Medulla oblongata (tissue), 1 donor: Measurements from ENCODE around the gene LRP4.
"Not testable (repeated sequence)": the region's sequence is repeated elsewhere in the genome, so short reads cannot be mapped to it uniquely, and the experiment has no call there.

Experiments used
- DNase-seq: peaks from one replicate; pipeline ENCODE4 v3.0.0-alpha.2; 2015; ENCODE audit errors: extremely low spot score

LRP4 gene

GRCh38 chr11:46927928-46928327 lies 9.6 kb upstream of the LRP4 start:
- not testable (repeated sequence) for DNase-seq

DNA sequence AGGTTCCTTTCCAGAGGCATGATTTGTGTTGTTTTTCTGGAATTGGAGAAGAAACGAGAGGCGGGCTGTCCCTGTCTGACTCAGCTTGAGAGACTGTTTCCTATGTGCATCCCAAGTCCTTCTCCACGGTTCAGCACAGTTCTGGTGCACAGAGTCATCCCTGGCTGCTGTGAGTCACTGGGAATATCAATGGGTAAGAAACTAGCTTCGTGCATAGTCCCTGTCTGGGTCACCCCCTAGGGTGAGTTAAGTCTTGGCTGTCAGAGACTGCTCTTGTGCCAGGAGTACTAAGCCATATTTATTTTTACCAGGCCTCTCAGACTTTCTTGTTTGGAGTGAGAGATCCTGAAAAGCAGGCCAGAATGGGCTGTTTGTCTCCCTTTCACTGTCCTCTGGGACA lies 2.4 kb upstream of the LRP4 start:
- peak; percentile 58 for DNase-seq

DNA sequence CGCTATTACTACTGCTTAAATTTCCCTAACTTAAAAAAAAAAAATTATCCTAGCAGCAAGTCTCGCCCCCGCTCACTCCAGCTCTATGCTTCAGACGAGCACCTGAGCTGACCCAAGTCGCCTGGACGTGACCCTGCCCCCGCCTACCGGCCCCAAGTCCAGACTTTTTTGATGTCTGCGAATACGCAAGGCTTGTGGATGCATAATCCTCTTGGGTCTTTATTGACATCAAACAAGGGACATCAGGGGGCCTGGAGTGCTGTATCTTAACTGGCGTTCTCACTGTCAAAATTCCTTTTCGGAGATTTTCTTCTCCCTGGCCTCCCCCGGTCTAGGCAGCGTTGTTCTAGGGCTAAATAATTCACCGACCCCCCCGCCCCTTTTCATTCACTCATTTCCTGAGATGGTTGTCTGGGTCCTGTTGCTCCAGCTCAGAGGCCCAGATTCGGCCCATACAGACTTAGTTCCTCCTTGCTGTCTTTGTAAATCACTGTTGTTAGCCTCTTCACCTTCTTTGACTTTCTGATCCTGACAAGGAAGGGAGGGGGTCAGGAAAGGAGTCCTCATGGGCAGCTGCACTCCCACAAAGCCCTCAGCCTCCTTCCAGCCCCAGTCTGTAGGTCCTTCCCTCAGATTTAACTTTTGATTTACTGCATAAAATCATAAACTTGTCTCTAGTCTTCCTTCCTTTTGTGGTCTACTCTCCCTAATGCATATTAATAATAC lies 601 bp upstream of the LRP4 start:
- DNase-seq: peak; percentile 21

- no peak for DNase-seq
Measured at GRCh38 chr11:46917762-46918082, 628 bp downstream of the LRP4 start.

DNA sequence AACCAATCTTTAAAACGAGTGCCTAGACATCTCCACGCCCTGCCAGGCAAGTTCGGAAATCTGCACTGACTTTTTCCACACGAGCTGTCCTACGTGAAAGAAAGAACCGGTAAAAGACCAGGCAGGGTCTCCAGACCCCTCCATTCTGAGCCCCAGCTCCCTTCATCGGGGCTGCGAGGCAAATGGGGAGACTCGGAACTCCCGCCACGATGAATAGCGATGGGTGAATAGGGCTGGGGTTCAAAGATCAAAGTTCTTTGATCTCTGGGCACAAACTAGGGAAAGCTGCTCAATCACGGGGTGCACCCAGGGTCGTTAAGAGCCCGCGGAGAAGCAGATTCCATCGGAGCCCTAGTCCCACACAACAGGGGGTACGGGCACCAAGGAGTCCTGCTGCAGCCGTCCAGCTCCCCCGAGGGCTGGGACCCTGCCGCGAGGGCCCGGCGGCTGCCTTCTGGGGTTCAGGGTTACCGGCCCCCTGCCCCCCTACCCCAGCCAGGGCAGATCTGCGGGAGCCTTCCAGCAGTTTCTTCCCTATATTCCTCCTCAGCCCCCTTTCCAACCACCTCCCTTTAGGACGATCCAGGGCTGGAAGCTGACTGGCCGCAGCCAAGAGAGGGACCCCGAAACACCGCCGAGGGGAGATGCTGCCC lies 1.1 kb downstream of the LRP4 start:
- DNase-seq: peak; percentile 21

DNA sequence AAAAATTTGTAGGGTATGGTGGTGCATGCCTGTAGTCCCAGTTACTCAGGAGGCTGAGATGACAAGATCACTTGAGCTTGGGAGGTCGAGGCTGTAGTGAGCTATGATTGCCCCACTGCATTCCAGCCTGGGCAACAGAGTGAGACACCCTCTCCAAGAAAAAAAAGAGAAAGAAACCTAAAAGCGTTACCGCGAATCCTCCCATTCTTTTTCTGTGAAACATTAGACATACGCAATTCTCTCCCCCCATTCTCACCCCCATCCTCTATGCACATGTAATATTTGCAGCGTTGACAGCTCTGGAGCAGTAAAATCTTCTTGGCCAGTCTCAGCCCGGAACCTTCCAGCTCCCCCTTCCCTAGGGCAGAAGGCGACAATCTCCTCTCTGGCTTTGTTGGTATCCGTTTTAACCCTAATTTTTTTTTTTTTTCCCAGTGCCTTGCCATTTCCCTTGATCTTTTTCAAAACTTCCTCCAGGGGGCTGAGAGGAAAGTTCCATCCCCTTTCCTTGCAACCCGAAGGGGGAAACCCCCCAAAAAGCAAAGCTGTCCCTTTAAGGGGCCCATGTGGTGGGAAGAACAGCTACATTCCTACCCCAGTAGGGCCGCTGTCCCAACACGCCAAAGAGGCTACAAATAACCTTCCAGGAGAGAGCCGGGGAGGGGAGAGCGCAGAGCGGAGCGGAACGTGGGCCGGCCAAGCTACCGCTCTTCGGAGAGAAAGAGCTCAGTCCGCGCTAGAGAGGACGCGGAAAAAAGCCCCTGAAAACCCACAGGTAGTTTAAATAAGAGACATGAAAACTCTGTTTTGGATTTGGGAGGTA lies 1.9 kb downstream of the LRP4 start:
- DNase-seq: peak; percentile 58

DNA sequence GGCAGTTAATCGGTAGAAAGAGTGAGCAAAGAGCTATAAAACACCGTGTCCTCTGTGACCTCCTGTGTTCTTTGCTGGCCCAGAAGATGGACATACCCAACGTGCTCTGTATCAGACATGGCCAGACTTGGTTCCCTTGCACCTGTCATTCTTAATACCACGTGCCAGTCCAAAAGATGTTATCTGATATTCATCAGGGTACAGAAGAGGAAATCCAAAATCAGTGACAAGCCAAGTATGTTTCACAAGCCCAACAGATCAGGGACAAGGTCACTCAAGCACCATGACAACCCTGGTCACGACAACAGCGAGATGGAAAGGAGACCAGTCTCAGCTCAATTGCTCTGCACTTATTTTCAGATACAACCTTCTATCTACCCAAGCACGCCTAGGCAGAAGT lies 3.4 kb downstream of the LRP4 start:
- DNase-seq: no peak

DNA sequence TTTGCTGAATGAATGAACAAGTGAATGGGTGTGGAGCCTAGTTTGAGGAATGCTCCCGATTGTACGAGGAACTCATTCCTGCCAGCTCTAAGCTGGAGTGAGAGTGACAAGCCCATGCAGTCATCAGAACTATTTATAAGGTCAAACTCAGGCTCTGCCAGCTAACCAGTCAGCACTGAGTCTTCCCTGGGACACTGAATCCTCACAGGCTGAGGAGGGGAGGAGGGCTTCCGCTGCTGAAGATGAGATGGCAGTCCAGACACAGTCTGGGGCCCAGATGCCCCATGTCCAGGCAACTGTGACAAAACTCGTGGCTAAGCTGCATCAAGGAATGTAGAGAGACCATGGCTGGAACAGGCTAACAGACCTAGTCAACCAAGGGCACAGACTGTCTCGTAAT lies 4.0 kb downstream of the LRP4 start:
- peak; percentile 32 for DNase-seq

DNA sequence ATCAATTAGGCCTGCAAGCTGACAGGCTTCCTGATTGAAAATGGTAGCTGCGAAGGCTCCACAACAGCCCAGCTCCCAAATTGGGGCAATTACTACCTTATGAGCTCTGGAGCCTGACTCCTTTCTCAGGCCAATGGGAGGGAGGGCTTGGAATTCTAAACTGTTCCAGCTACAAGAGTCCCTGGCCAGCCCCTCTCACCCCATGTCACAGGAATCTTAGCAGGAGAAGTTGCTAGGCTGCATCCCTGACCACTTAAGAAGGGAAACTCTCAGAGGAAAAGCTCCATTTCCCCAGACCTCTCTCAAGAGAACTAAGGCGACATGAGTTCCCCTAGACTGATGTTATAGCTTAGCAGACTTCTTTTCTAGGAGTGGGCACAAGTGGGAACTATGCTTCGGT lies 4.9 kb downstream of the LRP4 start:
- peak; percentile 54 for DNase-seq

DNA sequence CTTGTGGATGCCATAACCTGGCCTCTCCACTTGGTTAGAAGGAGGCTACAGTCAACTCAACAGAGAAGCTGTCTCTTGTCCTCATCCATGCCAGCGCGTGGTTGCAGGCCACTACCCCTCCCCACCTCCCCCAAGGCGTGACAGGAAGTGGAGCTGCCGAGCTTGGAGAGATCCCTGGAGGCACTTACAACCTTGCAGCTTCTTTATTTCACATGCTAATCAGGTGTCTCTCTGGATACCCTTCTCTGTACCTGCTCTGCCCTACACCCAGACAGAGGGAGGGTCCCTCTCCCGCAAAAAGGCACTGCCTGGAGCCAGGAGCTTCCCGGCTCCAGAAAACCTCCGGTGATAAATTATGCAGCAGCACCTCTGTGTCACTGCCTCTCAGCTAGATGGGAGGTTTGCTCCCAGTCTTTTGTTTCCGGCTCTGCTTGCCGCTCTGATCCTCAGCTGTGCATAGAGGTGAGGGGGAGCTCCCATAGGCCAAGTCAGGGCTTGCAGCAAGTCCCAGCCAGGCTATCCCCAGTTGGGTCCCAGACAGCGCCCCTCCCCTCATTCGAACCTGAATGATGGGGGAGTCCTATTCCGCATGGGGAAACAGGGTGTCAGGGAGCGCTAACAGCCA lies 5.7 kb downstream of the LRP4 start:
- DNase-seq: peak; percentile 37

DNA sequence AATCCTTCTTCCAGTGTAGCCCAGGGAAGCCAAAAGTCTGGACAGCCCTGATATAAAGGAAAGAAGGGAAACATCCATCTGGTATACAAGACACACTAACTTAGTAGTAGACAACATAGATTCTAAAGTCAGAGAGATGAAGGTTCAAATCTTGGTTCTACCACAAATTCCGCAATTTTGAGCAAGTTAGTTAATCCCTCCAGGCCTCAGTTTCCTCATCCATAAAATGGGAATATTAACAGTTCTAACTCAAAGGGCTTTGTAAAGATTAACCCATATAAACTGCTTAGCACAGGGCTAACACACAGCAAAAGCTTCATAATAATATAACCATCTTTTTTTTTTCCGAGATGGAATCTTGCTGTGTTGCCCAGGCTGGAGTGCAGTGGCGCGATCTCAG lies 10.7 kb downstream of the LRP4 start:
- DNase-seq: no peak

DNA sequence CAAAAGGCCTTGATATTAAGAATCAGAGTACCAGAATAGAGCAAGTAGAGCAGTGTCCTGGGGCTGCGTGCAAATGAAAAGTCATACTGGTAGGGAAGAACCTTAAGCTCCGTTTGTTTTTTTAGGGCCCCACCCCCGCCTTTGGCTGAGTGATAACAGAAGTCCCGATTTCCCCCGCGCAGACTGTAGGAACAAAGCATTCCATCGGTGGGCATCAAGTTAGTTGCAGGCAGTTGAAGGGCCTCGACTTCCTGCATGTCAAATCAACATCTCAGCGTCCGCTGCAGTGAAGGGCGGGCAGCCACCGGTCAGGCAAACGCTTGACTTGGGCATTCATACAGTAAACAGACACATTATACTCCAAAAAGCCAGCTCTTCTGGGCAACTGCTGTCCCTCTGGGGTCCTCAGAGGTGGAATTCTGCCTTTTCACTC lies 11.7 kb downstream of the LRP4 start:
- DNase-seq: peak; percentile 54

- no peak for DNase-seq
Measured at GRCh38 chr11:46905806-46906205, 12.5 kb downstream of the LRP4 start.

GRCh38 chr11:46903846-46904245 lies 14.5 kb downstream of the LRP4 start:
- DNase-seq: peak; percentile 96

DNA sequence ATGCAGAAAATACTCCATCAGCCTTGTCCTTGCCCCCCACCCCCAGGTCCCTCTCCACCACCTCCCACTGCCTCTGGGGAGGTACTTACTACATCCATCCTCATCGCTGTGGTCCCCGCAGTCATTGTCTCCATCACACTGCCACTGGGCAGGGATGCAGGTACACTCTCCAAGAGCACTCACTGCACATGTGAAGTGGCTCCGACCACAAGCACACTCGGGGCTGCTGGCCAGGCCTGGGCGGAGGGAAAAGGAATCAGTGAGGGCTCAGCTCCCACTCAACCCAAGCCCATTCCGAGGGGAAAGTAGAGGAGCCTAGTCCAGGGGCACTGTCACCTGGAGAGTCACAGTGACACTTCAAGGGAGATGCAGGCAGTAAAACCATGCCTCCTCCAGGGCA lies 15.7 kb downstream of the LRP4 start:
- DNase-seq: no peak

DNA sequence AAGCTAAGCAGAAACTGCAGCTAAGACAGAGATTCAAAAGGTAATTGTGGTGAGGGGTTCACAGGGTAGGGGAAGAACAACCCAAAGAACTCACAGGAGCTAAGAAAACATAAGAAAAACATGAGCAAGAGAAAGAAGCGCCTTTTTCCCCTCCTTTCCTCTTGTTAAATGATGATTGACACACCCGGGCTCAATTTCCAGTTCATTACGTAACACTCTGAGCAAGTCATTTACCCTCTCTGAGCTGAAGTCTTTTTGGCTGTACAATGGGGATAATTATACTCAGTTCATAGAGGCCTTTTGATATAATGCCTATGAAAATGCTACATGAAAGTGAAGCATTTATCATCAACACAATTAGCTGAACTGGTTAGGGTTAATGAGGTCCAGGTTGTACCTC lies 17.2 kb downstream of the LRP4 start:
- no peak for DNase-seq

DNA sequence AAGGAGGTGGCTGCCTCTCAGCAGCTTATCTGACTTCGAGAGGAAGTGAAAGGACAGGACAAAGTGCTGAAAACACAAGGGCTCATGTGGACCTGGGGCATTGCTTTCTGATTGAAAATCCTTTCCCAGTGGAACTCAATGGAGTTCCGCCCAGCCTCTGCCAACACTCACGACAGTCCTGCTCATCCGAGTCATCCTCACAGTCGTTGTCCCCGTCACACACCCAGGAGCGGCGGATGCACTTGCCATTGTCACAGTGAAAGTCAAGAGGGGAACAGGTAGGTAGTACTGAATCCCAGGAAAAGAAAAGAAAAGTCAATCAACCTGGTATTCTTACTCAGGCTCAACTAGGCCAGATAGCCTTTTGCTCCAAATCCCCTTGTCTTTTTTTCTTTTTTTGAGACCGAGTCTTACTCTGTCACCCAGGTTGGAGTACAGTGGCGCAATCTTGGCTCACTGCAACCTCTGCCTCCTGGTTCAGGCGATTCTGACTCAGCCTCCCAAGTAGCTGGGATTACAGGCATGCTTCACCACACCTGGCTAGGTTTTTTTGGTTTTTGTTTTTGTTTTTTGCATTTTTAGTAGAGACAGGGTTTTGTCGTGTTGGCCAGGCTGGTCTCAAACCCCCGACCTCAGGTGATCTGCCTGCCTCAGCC lies 18.1 kb downstream of the LRP4 start:
- DNase-seq: no peak

GRCh38 chr11:46899501-46900025 lies 18.8 kb downstream of the LRP4 start:
- no peak for DNase-seq

DNA sequence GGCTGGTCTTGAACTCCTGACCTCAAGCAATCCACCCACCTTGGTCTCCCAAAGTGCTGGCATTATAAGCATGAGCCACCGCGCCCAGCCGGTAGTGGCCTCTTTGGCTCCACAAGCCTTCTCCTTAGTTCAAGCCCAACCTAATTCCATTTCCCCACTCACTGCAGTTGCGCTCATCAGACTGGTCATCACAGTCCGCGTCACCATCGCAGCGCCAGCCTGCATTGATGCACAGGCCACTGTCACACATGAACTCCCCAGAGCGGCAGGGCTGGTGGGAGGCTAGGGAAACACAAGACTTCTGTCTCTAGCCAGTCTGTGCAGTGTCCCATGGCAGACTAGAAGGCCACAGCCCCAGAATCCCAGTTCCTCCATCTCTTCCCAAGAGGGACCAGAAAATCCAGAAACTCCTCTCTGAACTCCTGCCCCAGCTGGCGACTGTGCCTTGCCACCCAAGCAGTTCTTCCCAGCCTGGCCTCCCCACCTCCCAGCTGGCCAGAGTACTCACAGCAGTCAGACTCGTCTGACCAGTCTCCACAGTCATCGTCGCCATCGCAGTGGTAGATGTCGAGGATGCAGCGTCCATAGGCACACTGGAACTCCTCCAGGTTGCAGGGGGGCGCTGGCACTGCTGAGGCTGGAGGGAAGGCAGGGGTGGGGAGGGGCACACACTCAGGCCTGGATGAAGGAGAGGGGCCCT lies 19.8 kb downstream of the LRP4 start:
- DNase-seq: no peak

- DNase-seq: peak; percentile 33
Measured at GRCh38 chr11:46896719-46897406, 21.5 kb downstream of the LRP4 start.
